Suprapubic skin (tissue), 4 donors: Measurements from ENCODE around the gene SPRYD3.

ENCODE experiments used
- CTCF ChIP-seq, 2 donors: fragments of 200-600 bp in 1 of 2; fragments of 450-650 bp in 1 of 2; sonication (generic) in 1 of 2; IDR thresholded peaks; one replicate each; pipeline ENCODE4 v1.5.1; 2016 to 2019; ENCODE audit warnings: antibody characterized with exemption in 2 of 2, mild to moderate bottlenecking in 1 of 2, moderate library complexity in 1 of 2
- EP300 ChIP-seq: sonication (generic); formaldehyde crosslinking; IDR thresholded peaks from one replicate; pipeline ENCODE4 v1.6.1; 2017; ENCODE audit warnings: antibody characterized with exemption
- POLR2A ChIP-seq, 2 donors: fragments of 450-650 bp; IDR thresholded peaks; one replicate each; pipeline ENCODE4 v1.6.1; 2017; ENCODE audit warnings: antibody characterized with exemption in 2 of 2, mild to moderate bottlenecking in 2 of 2, moderate library complexity in 2 of 2
- POLR2AphosphoS5 ChIP-seq, 3 donors: sonication (generic); formaldehyde crosslinking; IDR thresholded peaks; one replicate each; pipeline ENCODE4 v1.6.1; 2017; ENCODE audit warnings: antibody characterized with exemption in 3 of 3

- TF ChIP-seq CTCF (IDR thresholded peaks at IDR 0.05) (no peak), POLR2A (IDR thresholded peaks at IDR 0.05) (no peak), POLR2AphosphoS5 (IDR thresholded peaks at IDR 0.05) (no peak), EP300 (no peak)
Measured at GRCh38 chr12:53056901-53057300, 22.3 kb downstream of the SPRYD3 start.
